ENCODE data around the gene SLC7A8. TPM values are rescaled to one million over a fixed set of nuclear protein-coding genes. Genes with fewer than 3 reads are reported as not detected.

SLC7A8 gene
- total and polyA plus RNA-seq, 10 of the 15 experiments (the other 5 are each of a cell fraction or from before 2014, with no cell fraction given), result 0.06 to 0.28 (median 0.21) TPM; not detected in 7

DNA sequence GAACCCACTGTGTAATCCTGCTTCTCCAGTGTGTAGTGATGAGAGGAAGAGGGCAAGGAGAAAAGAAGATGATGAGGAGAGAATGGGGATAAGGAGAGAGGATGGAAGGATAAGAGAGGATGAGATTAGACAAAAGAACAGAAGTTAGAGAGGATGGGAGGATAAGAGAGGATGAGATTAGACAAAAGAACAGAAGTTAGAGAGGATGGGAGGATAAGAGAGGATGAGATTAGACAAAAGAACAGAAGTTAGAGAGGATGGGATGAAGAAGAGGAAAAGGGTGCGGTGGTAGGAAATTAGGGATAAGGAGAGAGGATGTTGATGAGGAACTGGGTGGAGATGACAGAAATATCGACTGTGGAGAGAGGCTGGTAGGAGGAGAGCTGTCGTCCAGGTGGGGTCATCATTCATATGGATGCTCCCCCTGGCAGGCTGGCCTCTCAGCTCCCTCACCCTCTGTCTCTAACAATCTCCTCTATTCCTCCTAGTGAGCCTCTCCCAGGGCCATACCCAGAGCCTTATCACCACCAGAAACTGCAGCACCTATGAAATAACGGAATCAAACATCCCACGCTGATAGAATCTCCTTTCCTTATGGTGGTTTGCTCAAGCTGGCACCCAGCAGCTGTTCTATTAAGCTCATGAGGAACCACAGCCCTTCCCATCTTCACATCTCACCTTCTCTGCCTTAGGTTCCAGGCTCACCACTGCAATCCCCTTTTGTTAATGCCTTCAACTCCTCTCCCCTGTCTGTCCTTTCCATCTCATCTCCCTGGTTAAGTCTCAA is 72.7 kb downstream of the SLC7A8 start:
- TF ChIP-seq IKZF2 (IDR thresholded peaks at IDR 0.05), result no peak
- TF ChIP-seq E4F1 (IDR thresholded peaks at IDR 0.05; ENCODE audit: borderline replicate concordance, partially characterized antibody), result peak; percentile 5
- ChIA-PET SMC1A (ENCODE audit: uncharacterized antibody, unreplicated experiment) (interaction anchor here (1.3 kb wide), 1 partner anchor 42 kb away, joined by 5 read pairs; no protein-coding TSS in a partner anchor), CTCF (interaction anchor here (0.7 to 5.4 kb wide), 6 partner anchors 9 to 42 kb away, joined by 3 to 45 read pairs (median 5); partner anchors contain the start of gene CEBPE), RAD21 (ENCODE audit: unreplicated experiment) (no interaction called here), POLR2A (no interaction called here)
- in situ Hi-C loops (cut with MboI), result no loop called here
- WGBS (ENCODE audit: insufficient coverage, insufficient replicate concordance, low lambda C conversion rate, missing lambda C conversion rate), result 12% methylated on average over 5 of the region's 5 CpGs
- no peaks in the 10 kb centered on the region for H3K79me2 ChIP-seq (ENCODE audit: control insufficient read depth, insufficient read depth, low read length)
- no peak overlapping the region for H3K27ac ChIP-seq (ENCODE audit: control insufficient read depth, insufficient read depth)
- no peak overlapping the region for H3K4me2 ChIP-seq (ENCODE audit: control insufficient read depth, insufficient read depth)
- H2AFZ ChIP-seq (ENCODE audit: control insufficient read depth, low read depth, low read length), result no peak overlapping the region
- no peaks in the 10 kb centered on the region for H3K4me1 ChIP-seq (ENCODE audit: control insufficient read depth, insufficient read depth, low read length)
- no peaks in the 10 kb centered on the region for H3K36me3 ChIP-seq (ENCODE audit: control insufficient read depth in 2 of 2, insufficient read depth in 2 of 2, low read length in 1 of 2)
- FAIRE-seq (no peak), ATAC-seq (no peak), DNase-seq (ENCODE audit: low read depth, low spot score) (no peak)
- BruUV-seq (replicated peaks), result no TSS peak
- no peak overlapping the region for H3K4me3 ChIP-seq
- H3K9me3 ChIP-seq (replicated peaks; ENCODE audit: control insufficient read depth, insufficient read depth, low read length), result no peaks in the 10 kb centered on the region
- no peak overlapping the region for H3K9ac ChIP-seq (ENCODE audit: control insufficient read depth, insufficient read depth, low read length)
- no peaks in the 10 kb centered on the region; the same call in 1 of the 2 replicates for H4K20me1 ChIP-seq (ENCODE audit: control insufficient read depth, insufficient read depth)
- H3K27me3 ChIP-seq (replicated peaks in 1 of 2; ENCODE audit: control insufficient read depth in 2 of 2, insufficient read depth in 2 of 2, low read length in 1 of 2), result peaks cover 0 to 7% of the 10 kb centered on the region in 2 experiments; a peak in 3 of 4 replicates
- intact Hi-C loops (cut with micrococcal nuclease; ENCODE audit: unreplicated experiment), result no loop called here

All from GM12878 (cell line).